T-helper 17 cell (primary cell): ENCODE data around the gene DOK6. TPM values are rescaled to one million over a fixed set of nuclear protein-coding genes. Genes with fewer than 3 reads are reported as not detected.

Source experiments
- ATAC-seq: fragments of 150-1000 bp; cut with Tn5 transposase; 2 replicates; pipeline ENCODE4 v1.10.0; 2021; ENCODE audit warnings: mild to moderate bottlenecking, moderate library complexity
- DNase-seq, 3 donors: peaks; one replicate each; pipeline versions ENCODE4 v3.0.0 to v3.0.0-alpha.2; 2020 to 2021
- H3K9me3 ChIP-seq: one replicate; pipeline ENCODE4 v1.7.0; 2013; ENCODE audit warnings: low read length, mild to moderate bottlenecking; ENCODE audit not compliant: control insufficient read depth, poor library complexity, severe bottlenecking
- H3K27ac Mint-ChIP-seq: one replicate; pipeline ENCODE4 v1.8.0; 2022; ENCODE audit warnings: mild to moderate bottlenecking, moderate library complexity, mixed read lengths
- H3K27me3 Mint-ChIP-seq: one replicate; pipeline ENCODE4 v1.8.0; 2022; ENCODE audit warnings: mixed read lengths
- H3K36me3 Mint-ChIP-seq: one replicate; pipeline ENCODE4 v1.8.0; 2022; ENCODE audit warnings: low read depth, mixed read lengths
- H3K4me1 Mint-ChIP-seq: one replicate; pipeline ENCODE4 v1.8.0; 2022; ENCODE audit warnings: mild to moderate bottlenecking, mixed read lengths
- H3K4me3 Mint-ChIP-seq: one replicate; pipeline ENCODE4 v1.8.0; 2022; ENCODE audit warnings: mild to moderate bottlenecking, moderate library complexity, mixed read lengths
- total RNA-seq, 4 donors: library from RNA in 2 of 4; stranded (reverse) in 2 of 4; gene quantifications; one replicate each; pipeline ENCODE4 v1.2.3 and lab custom pipeline; 2022 to 2026

DOK6 gene
- total RNA-seq, 2 donors from 2014 or later: 0.05 TPM; not detected in 1

DNA sequence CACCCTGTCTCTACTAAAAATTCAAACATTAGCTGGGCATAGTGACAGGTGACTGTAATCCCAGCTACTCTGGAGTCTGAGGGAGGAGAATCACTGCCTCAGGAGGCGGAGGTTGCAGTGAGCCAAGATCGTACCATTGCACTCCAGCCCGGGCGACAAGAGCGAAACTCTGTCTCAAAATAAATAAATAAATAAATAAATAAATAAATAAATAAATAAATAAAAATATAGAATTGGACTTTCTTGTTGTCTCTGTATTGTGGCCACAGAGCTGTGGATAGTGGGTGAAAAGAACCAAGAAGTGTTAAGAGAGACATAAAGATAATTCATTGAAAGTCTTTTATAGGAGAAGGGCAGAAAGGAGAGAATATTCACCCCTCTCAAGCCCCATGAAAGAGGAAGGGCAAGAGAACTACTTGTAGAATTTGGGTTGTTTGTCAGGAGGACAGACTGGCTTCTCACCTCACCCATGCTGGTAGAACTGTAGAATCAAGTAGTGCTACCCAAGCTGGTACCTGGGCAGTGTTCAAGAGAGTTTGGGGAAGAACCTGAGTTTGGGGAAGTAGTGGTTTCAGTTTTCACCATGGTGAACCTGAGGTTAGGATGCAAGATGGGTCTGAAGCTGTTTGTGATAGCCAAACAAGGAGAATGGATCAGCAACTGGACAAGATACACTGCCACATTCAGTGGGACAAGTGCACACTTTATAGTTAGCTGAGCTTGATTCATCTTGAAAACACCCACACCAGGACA lies 290.5 kb downstream of the DOK6 start:
- peaks cover 3% of the 10 kb centered on the region for H3K4me1 Mint-ChIP-seq
- no peak overlapping the region for H3K4me3 Mint-ChIP-seq
- H3K36me3 Mint-ChIP-seq: no peaks in the 10 kb centered on the region
- no peaks in the 10 kb centered on the region for H3K27me3 Mint-ChIP-seq
- DNase-seq (no peak), ATAC-seq (no peak)
- H3K9me3 ChIP-seq: no peaks in the 10 kb centered on the region
- H3K27ac Mint-ChIP-seq: no peak overlapping the region

- DNase-seq: no peak
- H3K4me3 Mint-ChIP-seq: no peak overlapping the region
- H3K27ac Mint-ChIP-seq: no peak overlapping the region
- H3K27me3 Mint-ChIP-seq: no peaks in the 10 kb centered on the region
- ATAC-seq: no peak
- H3K36me3 Mint-ChIP-seq: no peaks in the 10 kb centered on the region
- H3K4me1 Mint-ChIP-seq: peaks cover 5% of the 10 kb centered on the region
- H3K9me3 ChIP-seq: no peaks in the 10 kb centered on the region
Measured at GRCh38 chr18:69697069-69697468, 296.4 kb downstream of the DOK6 start.

DNA sequence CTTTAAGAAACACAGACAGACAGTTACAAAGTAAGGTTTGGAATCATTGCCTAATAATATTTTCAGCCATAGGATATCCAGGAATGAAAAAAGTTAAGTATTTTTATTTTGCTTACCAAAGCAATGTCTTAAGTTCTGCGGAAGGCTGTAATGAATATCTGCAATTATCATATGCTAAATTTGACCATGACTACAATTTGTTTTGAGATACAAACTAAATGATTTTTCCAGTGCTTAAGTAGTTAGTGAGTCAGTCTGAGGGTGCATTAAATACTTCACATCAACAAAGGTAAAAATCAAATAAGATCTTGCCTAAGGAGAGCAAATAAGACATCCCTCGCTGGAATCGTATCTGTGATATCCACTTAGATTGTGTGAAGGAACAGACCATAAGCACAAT lies 297.0 kb downstream of the DOK6 start:
- DNase-seq: no peak
- no peak overlapping the region for H3K27ac Mint-ChIP-seq

GRCh38 chr18:69701305-69701704 lies 300.6 kb downstream of the DOK6 start:
- Mint-ChIP-seq H3K27me3 (no peaks in the 10 kb centered on the region), H3K27ac (no peak overlapping the region), H3K4me1 (peaks cover 7% of the 10 kb centered on the region), H3K36me3 (no peaks in the 10 kb centered on the region), H3K4me3 (no peak overlapping the region)
- H3K9me3 ChIP-seq: no peaks in the 10 kb centered on the region
- DNase-seq (no peak), ATAC-seq (no peak)

More for the DNA sequence above, 297.0 kb downstream of the DOK6 start:
- Mint-ChIP-seq H3K36me3 (no peaks in the 10 kb centered on the region), H3K4me1 (peaks cover 5% of the 10 kb centered on the region), H3K27me3 (no peaks in the 10 kb centered on the region), H3K4me3 (no peak overlapping the region)
- no peak for ATAC-seq
- no peaks in the 10 kb centered on the region for H3K9me3 ChIP-seq

DNA sequence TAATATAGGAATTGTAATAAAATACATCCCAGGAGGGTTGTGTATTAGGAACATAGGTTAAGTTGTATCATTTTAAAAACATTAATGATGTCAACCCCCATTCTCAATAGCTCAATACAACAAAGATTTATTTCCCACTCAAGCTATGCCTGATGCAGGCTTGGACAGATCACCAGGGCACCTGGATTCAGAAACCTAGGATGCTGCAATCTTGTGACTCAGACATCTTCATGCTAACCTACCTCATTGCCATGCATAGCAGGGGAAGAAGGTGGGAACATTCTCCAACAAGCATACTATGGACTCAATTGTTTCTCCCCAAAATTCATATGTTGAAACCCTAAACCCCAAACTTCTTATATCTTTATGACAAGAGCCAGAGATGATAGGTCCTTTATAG lies 302.8 kb downstream of the DOK6 start:
- Mint-ChIP-seq H3K27me3 (no peaks in the 10 kb centered on the region), H3K36me3 (no peaks in the 10 kb centered on the region), H3K4me3 (no peak overlapping the region), H3K27ac (no peak overlapping the region), H3K4me1 (peaks cover 2% of the 10 kb centered on the region)
- ATAC-seq (no peak), DNase-seq (no peak)
- H3K9me3 ChIP-seq: no peaks in the 10 kb centered on the region

DNA sequence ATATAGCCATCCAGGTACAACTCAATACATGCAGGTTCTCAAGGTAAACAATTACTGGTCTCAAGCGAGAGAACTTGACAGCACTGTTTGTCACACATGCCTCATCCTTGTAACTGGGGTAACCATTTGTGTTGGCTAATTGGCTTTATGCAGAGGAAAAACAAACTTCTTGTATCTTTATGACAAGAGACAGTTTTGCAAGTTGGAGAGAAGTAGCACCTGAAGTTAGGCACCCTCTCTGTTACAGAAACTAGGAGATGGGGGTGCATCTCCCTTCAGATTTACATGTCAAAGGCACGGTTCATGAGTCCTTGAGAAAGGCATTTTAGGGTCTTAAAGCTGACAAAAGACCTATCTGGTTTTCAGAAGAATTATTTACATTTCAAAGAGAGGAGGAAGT lies 305.3 kb downstream of the DOK6 start:
- H3K9me3 ChIP-seq: no peaks in the 10 kb centered on the region
- ATAC-seq (no peak), DNase-seq (no peak)
- H3K27me3 Mint-ChIP-seq: no peaks in the 10 kb centered on the region
- H3K4me1 Mint-ChIP-seq: peaks cover 2% of the 10 kb centered on the region
- H3K36me3 Mint-ChIP-seq: no peaks in the 10 kb centered on the region
- H3K27ac Mint-ChIP-seq: no peak overlapping the region
- H3K4me3 Mint-ChIP-seq: no peak overlapping the region

DNA sequence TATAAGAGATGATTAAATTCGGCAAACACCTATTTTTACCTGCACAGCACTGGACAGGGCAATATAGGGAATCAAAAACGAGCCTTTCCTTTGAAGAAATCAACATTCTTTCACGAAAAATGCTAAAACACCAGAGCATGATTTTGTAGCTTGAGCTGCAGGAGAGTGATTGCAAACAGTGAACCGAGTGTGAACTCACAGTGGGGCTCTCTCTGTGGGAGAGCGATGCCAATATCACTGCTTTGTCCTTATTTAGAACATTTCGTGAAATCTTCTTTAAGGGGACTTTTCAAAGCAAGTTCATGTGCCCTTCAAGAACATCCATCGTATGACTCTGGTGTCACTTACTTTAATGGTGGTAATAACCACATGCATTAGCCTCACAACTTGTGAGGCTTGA lies 308.2 kb downstream of the DOK6 start:
- no peak overlapping the region for H3K27ac Mint-ChIP-seq
- no peaks in the 10 kb centered on the region for H3K27me3 Mint-ChIP-seq
- no peaks in the 10 kb centered on the region for H3K36me3 Mint-ChIP-seq
- ATAC-seq (no peak), DNase-seq (no peak)
- H3K9me3 ChIP-seq: no peaks in the 10 kb centered on the region
- peaks cover 2% of the 10 kb centered on the region for H3K4me1 Mint-ChIP-seq
- no peak overlapping the region for H3K4me3 Mint-ChIP-seq

- DNase-seq (no peak), ATAC-seq (no peak)
- H3K27me3 Mint-ChIP-seq: no peaks in the 10 kb centered on the region
- H3K4me3 Mint-ChIP-seq: no peak overlapping the region
- no peaks in the 10 kb centered on the region for H3K36me3 Mint-ChIP-seq
- no peaks in the 10 kb centered on the region for H3K4me1 Mint-ChIP-seq
- no peaks in the 10 kb centered on the region for H3K9me3 ChIP-seq
- no peak overlapping the region for H3K27ac Mint-ChIP-seq
Measured at GRCh38 chr18:69715191-69715795, 314.6 kb downstream of the DOK6 start.

DNA sequence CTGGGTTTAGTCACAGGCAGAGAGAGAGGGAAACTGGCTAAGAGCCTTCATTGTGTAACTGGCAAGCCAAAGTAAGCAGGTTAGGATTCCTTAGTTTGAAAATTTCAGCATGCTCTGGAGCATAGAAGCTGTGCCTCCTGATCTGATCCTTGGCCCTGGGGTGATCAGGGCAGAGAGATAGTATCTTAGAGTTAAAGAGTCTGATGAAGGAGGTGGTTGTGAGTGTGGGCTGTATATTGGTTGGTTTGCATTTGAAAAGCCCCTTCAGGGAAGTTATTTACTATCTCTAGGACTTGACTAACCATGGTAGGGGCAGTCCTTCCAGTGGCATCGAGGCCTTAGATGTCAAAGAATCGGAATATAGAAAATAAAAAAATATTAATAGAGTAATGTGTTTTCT lies 316.9 kb downstream of the DOK6 start:
- H3K4me3 Mint-ChIP-seq: no peak overlapping the region
- no peak for DNase-seq
- no peaks in the 10 kb centered on the region for H3K36me3 Mint-ChIP-seq
- H3K27me3 Mint-ChIP-seq: no peaks in the 10 kb centered on the region
- H3K27ac Mint-ChIP-seq: no peak overlapping the region
- H3K4me1 Mint-ChIP-seq: no peaks in the 10 kb centered on the region
- ATAC-seq: no peak
- no peaks in the 10 kb centered on the region for H3K9me3 ChIP-seq

GRCh38 chr18:69718912-69719547 lies 318.3 kb downstream of the DOK6 start:
- no peak for DNase-seq
- H3K4me3 Mint-ChIP-seq: no peak overlapping the region
- no peaks in the 10 kb centered on the region for H3K36me3 Mint-ChIP-seq
- H3K27ac Mint-ChIP-seq: no peak overlapping the region
- H3K27me3 Mint-ChIP-seq: no peaks in the 10 kb centered on the region
- no peaks in the 10 kb centered on the region for H3K9me3 ChIP-seq
- no peak for ATAC-seq
- H3K4me1 Mint-ChIP-seq: no peaks in the 10 kb centered on the region

GRCh38 chr18:69720422-69720821 lies 319.7 kb downstream of the DOK6 start:
- no peaks in the 10 kb centered on the region for H3K9me3 ChIP-seq
- no peak for ATAC-seq
- Mint-ChIP-seq H3K4me1 (no peaks in the 10 kb centered on the region), H3K27ac (no peak overlapping the region), H3K27me3 (no peaks in the 10 kb centered on the region), H3K36me3 (no peaks in the 10 kb centered on the region), H3K4me3 (no peak overlapping the region)
- no peak for DNase-seq

DNA sequence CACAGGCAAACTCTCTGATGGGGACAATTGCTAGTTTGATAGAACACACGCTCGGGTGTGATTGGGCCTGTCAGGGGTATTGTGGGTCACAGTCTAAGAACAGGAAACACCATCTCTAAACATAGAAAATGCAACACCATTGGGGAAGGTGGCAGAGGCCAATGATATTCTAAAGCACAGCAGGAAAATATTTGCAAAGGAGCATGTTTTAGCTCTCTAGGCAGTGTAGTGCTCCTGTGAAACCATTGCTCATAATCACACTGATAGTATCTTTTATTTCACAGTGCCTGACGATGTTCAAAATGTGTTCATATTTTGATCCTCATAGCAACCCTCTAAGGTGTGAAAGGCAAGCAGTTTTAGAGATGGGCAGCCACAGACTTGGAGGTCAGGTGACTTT lies 322.7 kb downstream of the DOK6 start:
- H3K9me3 ChIP-seq: no peaks in the 10 kb centered on the region

DNA sequence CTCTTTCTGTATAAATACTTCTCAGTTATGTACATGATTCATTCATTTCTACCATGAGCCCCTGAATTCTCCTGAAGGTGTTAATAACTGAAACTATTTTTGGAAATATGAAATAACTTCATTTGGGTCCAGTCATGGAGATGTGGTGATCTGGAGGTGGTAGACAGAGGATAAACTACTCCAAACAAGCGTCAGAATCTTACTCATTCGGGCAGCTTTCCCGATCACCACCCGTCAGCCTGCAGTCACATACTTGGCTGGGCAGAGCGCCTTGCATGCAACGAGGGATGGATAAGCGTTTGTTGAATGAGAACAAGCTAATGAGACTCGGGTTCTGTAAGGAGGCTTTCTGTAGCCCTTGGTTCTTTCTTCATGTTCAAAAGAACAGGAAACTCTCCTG lies 324.3 kb downstream of the DOK6 start:
- ATAC-seq: no peak

More for the DNA sequence above, 322.7 kb downstream of the DOK6 start:
- DNase-seq (no peak), ATAC-seq (no peak)
- peaks cover 2% of the 10 kb centered on the region for H3K4me1 Mint-ChIP-seq
- no peaks in the 10 kb centered on the region for H3K27me3 Mint-ChIP-seq
- H3K36me3 Mint-ChIP-seq: no peaks in the 10 kb centered on the region
- no peak overlapping the region for H3K4me3 Mint-ChIP-seq
- no peak overlapping the region for H3K27ac Mint-ChIP-seq

More for the DNA sequence above, 324.3 kb downstream of the DOK6 start:
- Mint-ChIP-seq H3K27ac (no peak overlapping the region), H3K4me1 (peaks cover 4% of the 10 kb centered on the region), H3K27me3 (no peaks in the 10 kb centered on the region), H3K4me3 (no peak overlapping the region), H3K36me3 (peaks cover 2% of the 10 kb centered on the region)
- DNase-seq: no peak
- no peaks in the 10 kb centered on the region for H3K9me3 ChIP-seq
